ENCODE results near the gene EVI5L.
"Not testable (repeated sequence)": the region's sequence is repeated elsewhere in the genome, so short reads cannot be mapped to it uniquely, and the experiment has no call there.

Gene EVI5L

GRCh38 chr19:7829561-7830271 is at the start of gene EVI5L:
Gene EVI5L, plus strand, starts transcription at chr19:7830218. Its CDS starts 16,325 bp downstream, at chr19:7846543.
- peak; percentile 100 for DNase-seq (ENCODE audit: low spot score)

- no peak for DNase-seq (ENCODE audit: low spot score)
These were observed 48.9 kb upstream of the EVI5L start for GRCh38 chr19:7781157-7781556.

GRCh38 chr19:7783991-7784423 is 46.0 kb upstream of the EVI5L start:
- DNase-seq (ENCODE audit: low spot score) = no peak

GRCh38 chr19:7784856-7785255 is 45.2 kb upstream of the EVI5L start:
- DNase-seq (ENCODE audit: low spot score) = no peak

GRCh38 chr19:7787141-7787540 is 42.9 kb upstream of the EVI5L start:
- DNase-seq (ENCODE audit: low spot score) = no peak

GRCh38 chr19:7787602-7788177 is 42.3 kb upstream of the EVI5L start:
- DNase-seq (ENCODE audit: low spot score) = no peak

GRCh38 chr19:7788178-7788932 is 41.7 kb upstream of the EVI5L start:
- no peak for DNase-seq (ENCODE audit: low spot score)

- DNase-seq (ENCODE audit: low spot score) = no peak
These were observed 41.1 kb upstream of the EVI5L start for GRCh38 chr19:7788933-7789323.

- no peak for DNase-seq (ENCODE audit: low spot score)
These were observed 40.6 kb upstream of the EVI5L start for GRCh38 chr19:7789447-7789846.

- DNase-seq (ENCODE audit: low spot score) = no peak
These were observed 39.6 kb upstream of the EVI5L start for GRCh38 chr19:7790416-7790815.

- no peak for DNase-seq (ENCODE audit: low spot score)
These were observed 37.7 kb upstream of the EVI5L start for GRCh38 chr19:7792281-7792680.

GRCh38 chr19:7792701-7793100 is 37.3 kb upstream of the EVI5L start:
- not testable (repeated sequence) for DNase-seq (ENCODE audit: low spot score)

GRCh38 chr19:7793493-7793892 is 36.5 kb upstream of the EVI5L start:
- no peak for DNase-seq (ENCODE audit: low spot score)

GRCh38 chr19:7795555-7796161 is 34.4 kb upstream of the EVI5L start:
- no peak for DNase-seq (ENCODE audit: low spot score)

GRCh38 chr19:7799640-7800355 is 30.2 kb upstream of the EVI5L start:
- DNase-seq (ENCODE audit: low spot score) = peak; percentile 81

- DNase-seq (ENCODE audit: low spot score) = no peak
These were observed 28.9 kb upstream of the EVI5L start for GRCh38 chr19:7801020-7801570.

- no peak for DNase-seq (ENCODE audit: low spot score)
These were observed 23.8 kb upstream of the EVI5L start for GRCh38 chr19:7806234-7806633.

GRCh38 chr19:7806876-7807275 is 23.1 kb upstream of the EVI5L start:
- no peak for DNase-seq (ENCODE audit: low spot score)

- no peak for DNase-seq (ENCODE audit: low spot score)
These were observed 21.9 kb upstream of the EVI5L start for GRCh38 chr19:7808108-7808507.

GRCh38 chr19:7811989-7812388 is 18.0 kb upstream of the EVI5L start:
- no peak for DNase-seq (ENCODE audit: low spot score)

GRCh38 chr19:7815325-7815724 is 14.7 kb upstream of the EVI5L start:
- no peak for DNase-seq (ENCODE audit: low spot score)

GRCh38 chr19:7816040-7816439 is 14.0 kb upstream of the EVI5L start:
- DNase-seq (ENCODE audit: low spot score) = not testable (repeated sequence)

All from Ammon's horn (tissue), 1 donor.